HEK293 (cell line): Measurements from ENCODE around the gene UHRF1.

ENCODE experiments used
- AEBP2 ChIP-seq: fragments of 450-650 bp; formaldehyde crosslinking; IDR thresholded peaks from 2 replicates; pipeline ENCODE4 v1.5.1; 2016; ENCODE audit warnings: missing biosample characterization, missing genetic modification characterization, borderline replicate concordance
- ATF2 ChIP-seq: fragments of 450-650 bp; formaldehyde crosslinking; IDR thresholded peaks from 2 replicates; pipeline ENCODE4 v1.5.1; 2016; ENCODE audit warnings: missing biosample characterization, missing genetic modification characterization, low read depth
- EGR2 ChIP-seq: fragments of 450-650 bp; formaldehyde crosslinking; IDR thresholded peaks from 2 replicates; pipeline ENCODE4 v1.5.1; 2016; ENCODE audit warnings: low read depth, missing biosample characterization, missing genetic modification characterization
- GLI4 ChIP-seq: fragments of 450-650 bp; formaldehyde crosslinking; IDR thresholded peaks from 2 replicates; pipeline ENCODE4 v1.5.1; 2016; ENCODE audit warnings: missing biosample characterization, missing genetic modification characterization
- GLIS1 ChIP-seq: fragments of 450-650 bp; formaldehyde crosslinking; IDR thresholded peaks from 2 replicates; pipeline ENCODE4 v1.5.1; 2016; ENCODE audit warnings: missing biosample characterization, missing genetic modification characterization
- KLF1 ChIP-seq: fragments of 450-650 bp; formaldehyde crosslinking; IDR thresholded peaks from 2 replicates; pipeline ENCODE4 v1.5.1; 2016; ENCODE audit warnings: missing biosample characterization, missing genetic modification characterization
- KLF8 ChIP-seq: fragments of 450-650 bp; formaldehyde crosslinking; IDR thresholded peaks from 2 replicates; pipeline ENCODE4 v1.5.1; 2016; ENCODE audit warnings: missing biosample characterization, missing genetic modification characterization
- MZF1 ChIP-seq: fragments of 450-650 bp; formaldehyde crosslinking; IDR thresholded peaks from 2 replicates; pipeline ENCODE4 v1.5.1; 2017; ENCODE audit warnings: missing biosample characterization, missing genetic modification characterization, borderline replicate concordance
- OVOL3 ChIP-seq: fragments of 450-650 bp; formaldehyde crosslinking; IDR thresholded peaks from 2 replicates; pipeline ENCODE4 v1.5.1; 2016; ENCODE audit warnings: missing biosample characterization, missing genetic modification characterization
- PRDM1 ChIP-seq: fragments of 450-650 bp; formaldehyde crosslinking; IDR thresholded peaks from 2 replicates; pipeline ENCODE4; 2016; ENCODE audit warnings: missing biosample characterization, missing genetic modification characterization
- SCRT2 ChIP-seq: fragments of 450-650 bp; formaldehyde crosslinking; IDR thresholded peaks from 2 replicates; pipeline ENCODE4 v1.5.1; 2016; ENCODE audit warnings: missing biosample characterization, missing genetic modification characterization
- YY1 ChIP-seq: fragments of 450-650 bp; formaldehyde crosslinking; IDR thresholded peaks from 2 replicates; pipeline ENCODE4 v1.5.1; 2018; ENCODE audit warnings: missing biosample characterization, missing genetic modification characterization
- ZFHX2 ChIP-seq: fragments of 450-650 bp; formaldehyde crosslinking; conservative IDR thresholded peaks from 2 replicates; pipeline ENCODE4 v1.5.1; 2016; ENCODE audit warnings: missing biosample characterization, missing genetic modification characterization
- ZIC2 ChIP-seq: fragments of 450-650 bp; formaldehyde crosslinking; IDR thresholded peaks from 2 replicates; pipeline ENCODE4 v1.5.1; 2016; ENCODE audit warnings: missing biosample characterization, missing genetic modification characterization
- ZNF121 ChIP-seq: fragments of 450-650 bp; formaldehyde crosslinking; IDR thresholded peaks from 2 replicates; pipeline ENCODE4 v1.5.1; 2016; ENCODE audit warnings: missing biosample characterization, missing genetic modification characterization
- ZNF133 ChIP-seq: fragments of 450-650 bp; formaldehyde crosslinking; IDR thresholded peaks from 2 replicates; pipeline ENCODE4 v1.5.1; 2016; ENCODE audit warnings: missing biosample characterization, missing genetic modification characterization
- ZNF138 ChIP-seq: fragments of 450-650 bp; formaldehyde crosslinking; IDR thresholded peaks from 2 replicates; pipeline ENCODE4 v1.5.1; 2016; ENCODE audit warnings: missing biosample characterization, missing genetic modification characterization, borderline replicate concordance
- ZNF140 ChIP-seq: fragments of 450-650 bp; formaldehyde crosslinking; IDR thresholded peaks from 2 replicates; pipeline ENCODE4 v1.5.1; 2016; ENCODE audit warnings: missing biosample characterization, missing genetic modification characterization
- ZNF146 ChIP-seq: fragments of 450-650 bp; formaldehyde crosslinking; IDR thresholded peaks from 2 replicates; pipeline ENCODE4 v1.5.1; 2016; ENCODE audit warnings: missing biosample characterization, missing genetic modification characterization
- ZNF148 ChIP-seq: fragments of 450-650 bp; formaldehyde crosslinking; IDR thresholded peaks from 2 replicates; pipeline ENCODE4 v1.5.0; 2017; ENCODE audit warnings: missing biosample characterization, missing genetic modification characterization, borderline replicate concordance
- ZNF155 ChIP-seq: fragments of 450-650 bp; formaldehyde crosslinking; IDR thresholded peaks from 2 replicates; pipeline ENCODE4 v1.5.1; 2016; ENCODE audit warnings: missing biosample characterization, missing genetic modification characterization
- ZNF239 ChIP-seq: fragments of 450-650 bp; formaldehyde crosslinking; IDR thresholded peaks from 2 replicates; pipeline ENCODE4 v1.5.1; 2016; ENCODE audit warnings: missing biosample characterization, missing genetic modification characterization
- ZNF266 ChIP-seq: fragments of 450-650 bp; formaldehyde crosslinking; IDR thresholded peaks from 2 replicates; pipeline ENCODE4 v1.5.1; 2016; ENCODE audit warnings: missing biosample characterization, missing genetic modification characterization, low read depth
- ZNF302 ChIP-seq: fragments of 450-650 bp; formaldehyde crosslinking; IDR thresholded peaks from 2 replicates; pipeline ENCODE4 v1.5.1; 2016; ENCODE audit warnings: missing biosample characterization, missing genetic modification characterization, low read depth
- ZNF394 ChIP-seq: fragments of 450-650 bp; formaldehyde crosslinking; IDR thresholded peaks from 2 replicates; pipeline ENCODE4 v1.5.1; 2016; ENCODE audit warnings: missing biosample characterization, missing genetic modification characterization, mild to moderate bottlenecking, moderate library complexity, borderline replicate concordance
- ZNF544 ChIP-seq: fragments of 450-650 bp; formaldehyde crosslinking; IDR thresholded peaks from 2 replicates; pipeline ENCODE4 v1.5.0; 2017; ENCODE audit warnings: missing biosample characterization, missing genetic modification characterization
- ZNF548 ChIP-seq: fragments of 450-650 bp; formaldehyde crosslinking; IDR thresholded peaks from 2 replicates; pipeline ENCODE4 v1.5.1; 2016; ENCODE audit warnings: missing biosample characterization, missing genetic modification characterization
- ZNF561 ChIP-seq: fragments of 450-650 bp; IDR thresholded peaks from 2 replicates; pipeline ENCODE4 v1.5.1; 2018; ENCODE audit warnings: missing biosample characterization, missing genetic modification characterization, borderline replicate concordance
- ZNF580 ChIP-seq: fragments of 450-650 bp; formaldehyde crosslinking; IDR thresholded peaks from 2 replicates; pipeline ENCODE4 v1.5.1; 2016; ENCODE audit warnings: missing biosample characterization, missing genetic modification characterization
- ZNF623 ChIP-seq: fragments of 450-650 bp; formaldehyde crosslinking; IDR thresholded peaks from 2 replicates; pipeline ENCODE4 v1.5.1; 2016; ENCODE audit warnings: missing biosample characterization, missing genetic modification characterization
- ZNF664 ChIP-seq: fragments of 450-650 bp; formaldehyde crosslinking; IDR thresholded peaks from 2 replicates; pipeline ENCODE4 v1.5.1; 2016; ENCODE audit warnings: missing biosample characterization, missing genetic modification characterization
- ZNF692 ChIP-seq: fragments of 450-650 bp; formaldehyde crosslinking; IDR thresholded peaks from 2 replicates; pipeline ENCODE4 v1.5.1; 2016; ENCODE audit warnings: missing biosample characterization, missing genetic modification characterization
- ZSCAN18 ChIP-seq: fragments of 450-650 bp; formaldehyde crosslinking; IDR thresholded peaks from 2 replicates; pipeline ENCODE4 v1.5.1; 2016; ENCODE audit warnings: missing biosample characterization, missing genetic modification characterization

UHRF1 gene

GRCh38 chr19:4911786-4912672 is 2.7 kb downstream of the UHRF1 start (continued):
- TF ChIP-seq ZSCAN18 (no peak), ZNF266 (tag by site-specific recombination) (no peak), ZNF580 (tag by site-specific recombination) (no peak), EGR2 (tag by site-specific recombination) (no peak), ZNF155 (no peak), ZNF692 (tag by site-specific recombination) (peak; percentile 29; the same call in 1 of the 2 replicates), ZNF548 (tag by site-specific recombination) (no peak), ZNF544 (no peak), OVOL3 (tag by site-specific recombination) (no peak), ZNF148 (tag by site-specific recombination) (no peak), YY1 (tag by site-specific recombination) (no peak), AEBP2 (no peak), GLIS1 (tag by site-specific recombination) (no peak), ZNF146 (tag by site-specific recombination) (no peak), PRDM1 (tag by site-specific recombination) (no peak), ZNF623 (tag by site-specific recombination) (no peak), ZNF133 (tag by site-specific recombination) (no peak), ZFHX2 (tag by site-specific recombination) (no peak), ZNF664 (tag by site-specific recombination) (no peak), ZNF394 (tag by site-specific recombination) (peak; percentile 26; the same call in 1 of the 2 replicates), ZNF561 (tag by site-specific recombination) (0 out of 2 replicates have a peak, but pooled peaks have one; percentile 37), ZNF239 (tag by site-specific recombination) (no peak), KLF8 (tag by site-specific recombination) (no peak), GLI4 (tag by site-specific recombination) (no peak), SCRT2 (tag by site-specific recombination) (no peak), ZNF140 (tag by site-specific recombination) (no peak), ZNF138 (tag by site-specific recombination) (no peak), KLF1 (tag by site-specific recombination) (0 out of 2 replicates have a peak, but pooled peaks have one; percentile 45), ZNF121 (tag by site-specific recombination) (no peak), ATF2 (tag by site-specific recombination) (no peak), MZF1 (no peak), ZIC2 (no peak), ZNF302 (tag by site-specific recombination) (no peak)
